Fibroblast of lung (primary cell): ENCODE data around the gene OR4C6. TPM values are rescaled to one million over a fixed set of nuclear protein-coding genes. Genes with fewer than 3 reads are reported as not detected.

Experiments
- DNase-seq, 2 donors: peaks; one replicate each; pipeline versions ENCODE4 v3.0.0 to v3.0.0-alpha.2; 2010; ENCODE audit warnings: low read depth in 2 of 2
- H2AFZ ChIP-seq: 2 replicates; pipeline ENCODE4 v1.5.1; 2012; ENCODE audit warnings: low read length, control low read depth, inconsistent platforms
- H3K27ac ChIP-seq: 2 replicates; pipeline ENCODE4 v1.5.1; 2011; ENCODE audit warnings: low read length, control low read depth; ENCODE audit not compliant: insufficient read depth
- H3K27me3 ChIP-seq: 2 replicates; pipeline ENCODE4 v1.5.1; 2011; ENCODE audit warnings: mild to moderate bottlenecking, low read length; ENCODE audit not compliant: control insufficient read depth, insufficient read depth
- H3K36me3 ChIP-seq: 2 replicates; pipeline ENCODE4 v1.5.1; 2011; ENCODE audit warnings: low read length; ENCODE audit not compliant: control insufficient read depth, insufficient read depth
- H3K4me1 ChIP-seq: 2 replicates; pipeline ENCODE4 v1.5.1; 2011; ENCODE audit warnings: low read length; ENCODE audit not compliant: control insufficient read depth, insufficient read depth; ENCODE audit errors: extremely low read depth
- H3K4me2 ChIP-seq: 2 replicates; pipeline ENCODE4 v1.5.1; 2011; ENCODE audit warnings: low read length, control low read depth; ENCODE audit not compliant: insufficient read depth; ENCODE audit errors: extremely low read depth
- H3K4me3 ChIP-seq, 4 experiments: fragments of 200-600 bp in 1 of 4; sonication (generic) in 1 of 4; replicated peaks in 1 of 4; 2 replicates each; pipeline ENCODE4 v1.5.1; 2011 to 2016; ENCODE audit warnings: low read length in 4 of 4, low read depth in 3 of 4, mild to moderate bottlenecking in 3 of 4, control low read depth in 2 of 4, inconsistent platforms in 1 of 4, mixed read lengths in 1 of 4; ENCODE audit not compliant: insufficient read depth in 1 of 4; ENCODE audit errors: control extremely low read depth in 1 of 4
- H3K79me2 ChIP-seq: 2 replicates; pipeline ENCODE4 v1.5.1; 2012; ENCODE audit warnings: mild to moderate bottlenecking, low read length, inconsistent platforms; ENCODE audit not compliant: control insufficient read depth, insufficient read depth
- H3K9ac ChIP-seq: 2 replicates; pipeline ENCODE4 v1.5.1; 2011; ENCODE audit warnings: mild to moderate bottlenecking, low read length, control low read depth; ENCODE audit not compliant: insufficient read depth
- H3K9me3 ChIP-seq: 2 replicates; pipeline ENCODE4 v1.5.1; 2012; ENCODE audit warnings: low read depth, low read length; ENCODE audit not compliant: control insufficient read depth, insufficient read depth
- H4K20me1 ChIP-seq: 2 replicates; pipeline ENCODE4 v1.5.1; 2011; ENCODE audit warnings: low read length; ENCODE audit not compliant: control insufficient read depth, insufficient read depth; ENCODE audit errors: extremely low read depth
- CTCF ChIP-seq, 2 donors: IDR thresholded peaks in 1 of 2; conservative IDR thresholded peaks in 1 of 2; 1 replicate in 1 of 2; 2 replicates in 1 of 2; pipeline ENCODE4 v1.5.1; 2011 to 2012; ENCODE audit warnings: low read length in 2 of 2, control low read depth in 1 of 2, inconsistent platforms in 1 of 2, low read depth in 1 of 2, mild to moderate bottlenecking in 1 of 2
- EZH2 ChIP-seq: IDR thresholded peaks from 2 replicates; pipeline ENCODE4 v1.5.1; 2012; ENCODE audit warnings: low read length, control low read depth, mild to moderate bottlenecking; ENCODE audit errors: missing control alignments
- polyA plus RNA-seq, 2 donors: library from polyadenylated mRNA; depleted of rRNA in 1 of 2; stranded (reverse) in 1 of 2; unstranded in 1 of 2; fragments of >200 nt; gene quantifications; 2 replicates each; pipeline ENCODE4 v1.2.1, GENCODE V29; 2011 to 2012; ENCODE audit warnings: missing spikeins in 1 of 2
- total RNA-seq: library from RNA; depleted of rRNA; stranded (reverse); fragments of >200 nt; gene quantifications from 2 replicates; pipeline ENCODE4 v1.2.1, GENCODE V29; 2014

Gene OR4C6
- total and polyA plus RNA-seq, 2 donors (not counting 1 experiment from before 2014, with no cell fraction given), result not detected

DNA sequence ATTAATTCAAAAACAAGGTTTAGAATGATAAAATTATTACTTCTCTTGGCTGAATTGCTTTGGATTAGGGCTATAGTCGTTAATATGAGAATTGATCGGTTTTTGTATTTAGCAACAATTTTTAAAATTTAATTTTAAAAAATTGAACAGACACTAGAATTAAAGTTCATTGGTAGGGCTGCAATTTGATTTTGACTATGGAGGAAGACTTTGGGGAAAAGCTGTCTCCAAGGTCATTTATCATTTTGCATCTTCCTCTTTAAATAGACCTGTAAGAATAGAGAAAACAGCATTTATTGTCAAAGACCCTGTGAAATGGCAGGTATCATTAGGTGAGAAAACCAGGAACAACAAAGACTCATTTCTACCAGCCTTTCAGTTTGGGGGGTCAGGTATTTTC is 14.0 kb upstream of the OR4C6 start, which contains the start of gene OR4S2:
OR4S2 (plus strand) TSS at position 301 of the 400 bp plus-strand sequence. CDS start 2,577 bp downstream, outside the sequence.
- no peak for TF ChIP-seq CTCF (conservative IDR thresholded peaks at IDR 0.05 in 1 of 2, IDR thresholded peaks at IDR 0.05 in 1 of 2; ENCODE audit: low read depth in 1 of 2, low read length in 2 of 2)
- TF ChIP-seq EZH2, result no peak
- Histone ChIP-seq H4K20me1 (no peaks in the 10 kb centered on the region), H3K4me1 (no peaks in the 10 kb centered on the region)

DNA sequence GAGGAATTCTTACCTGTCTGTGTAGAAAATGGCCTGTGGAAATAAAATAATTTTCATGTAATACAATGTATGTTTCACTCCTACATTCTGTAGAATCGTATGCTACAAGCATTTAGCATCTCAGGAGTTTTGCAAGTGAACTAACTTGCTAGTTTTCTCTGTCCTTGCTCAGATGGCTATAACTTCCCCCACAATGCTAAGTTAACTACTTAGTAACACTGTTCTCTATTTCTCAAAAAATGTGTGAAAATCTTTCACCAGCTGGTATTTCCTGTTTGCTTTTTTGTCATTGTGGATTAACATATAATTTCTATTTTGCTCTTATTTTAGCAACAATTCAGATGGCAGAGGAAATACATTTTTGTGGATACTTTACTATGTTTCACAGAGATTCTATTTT is 9.4 kb upstream of the OR4C6 start:
- TF ChIP-seq CTCF (conservative IDR thresholded peaks at IDR 0.05 in 1 of 2, IDR thresholded peaks at IDR 0.05 in 1 of 2; ENCODE audit: low read depth in 1 of 2, low read length in 2 of 2), result no peak
- TF ChIP-seq EZH2, result no peak
- H4K20me1 ChIP-seq, result no peaks in the 10 kb centered on the region

More for the DNA sequence above, 14.0 kb upstream of the OR4C6 start, which contains the start of gene OR4S2:
- Histone ChIP-seq H3K9me3 (no peaks in the 10 kb centered on the region), H3K4me2 (no peak within 1 kb of the TSS), H3K36me3 (no peaks in the 10 kb centered on the region), H3K79me2 (no peaks in the 10 kb centered on the region), H3K27ac (no peak within 1 kb of the TSS), H3K9ac (no peak within 1 kb of the TSS), H3K27me3 (no peaks in the 10 kb centered on the region), H3K4me3 (no peak within 1 kb of the TSS), H2AFZ (no peak within 1 kb of the TSS)
- DNase-seq, result no peak

GRCh38 chr11:55655096-55655495 is 6.9 kb upstream of the OR4C6 start:
- Histone ChIP-seq H3K4me3 (no peak overlapping the region), H3K4me2 (no peak overlapping the region), H2AFZ (no peak overlapping the region), H3K27me3 (no peaks in the 10 kb centered on the region), H3K9ac (no peak overlapping the region), H3K36me3 (no peaks in the 10 kb centered on the region), H3K79me2 (no peaks in the 10 kb centered on the region), H3K4me1 (no peaks in the 10 kb centered on the region), H4K20me1 (no peaks in the 10 kb centered on the region), H3K27ac (no peak overlapping the region), H3K9me3 (no peaks in the 10 kb centered on the region)
- no peak for DNase-seq
- TF ChIP-seq CTCF (conservative IDR thresholded peaks at IDR 0.05 in 1 of 2, IDR thresholded peaks at IDR 0.05 in 1 of 2; ENCODE audit: low read depth in 1 of 2, low read length in 2 of 2) (no peak), EZH2 (no peak)

More for the DNA sequence above, 9.4 kb upstream of the OR4C6 start:
- no peaks in the 10 kb centered on the region for H3K79me2 ChIP-seq
- no peak overlapping the region for H3K9ac ChIP-seq
- no peak overlapping the region for H3K4me2 ChIP-seq
- H2AFZ ChIP-seq, result no peak overlapping the region
- no peaks in the 10 kb centered on the region for H3K27me3 ChIP-seq
- H3K4me3 ChIP-seq, result no peak overlapping the region
- no peaks in the 10 kb centered on the region for H3K4me1 ChIP-seq
- no peak overlapping the region for H3K27ac ChIP-seq
- no peaks in the 10 kb centered on the region for H3K9me3 ChIP-seq
- no peaks in the 10 kb centered on the region for H3K36me3 ChIP-seq
- DNase-seq, result no peak
